Breast epithelium (tissue), 4 donors: ENCODE data around the gene CTCFL. TPM values are rescaled to one million over a fixed set of nuclear protein-coding genes. Genes with fewer than 3 reads are reported as not detected.
A peak's percentile ranks its signal among the peaks of the same experiment; 100 is the strongest.

ENCODE experiments used
- DNase-seq, 2 donors: peaks; one replicate each; pipeline ENCODE4 v3.0.0-alpha.2; 2019; ENCODE audit warnings: low spot score in 2 of 2
- H3K27ac ChIP-seq, 2 donors: fragments of 200-600 bp; sonication (generic) in 1 of 2; one replicate each; pipeline ENCODE4 v1.5.1; 2016 to 2019; ENCODE audit warnings: mild to moderate bottlenecking in 1 of 2
- H3K27me3 ChIP-seq, 2 donors: fragments of 200-600 bp; sonication (generic) in 1 of 2; one replicate each; pipeline versions ENCODE4 v1.5.1 to v1.6.0; 2017 to 2019; ENCODE audit warnings: control low read depth in 1 of 2, mild to moderate bottlenecking in 1 of 2
- H3K36me3 ChIP-seq: fragments of 200-600 bp; one replicate; pipeline ENCODE4 v1.5.1; 2019
- H3K4me1 ChIP-seq, 2 donors: fragments of 200-600 bp; sonication (generic); one replicate each; pipeline ENCODE4 v1.5.1; 2016 to 2019; ENCODE audit warnings: control low read depth in 1 of 2
- H3K4me3 ChIP-seq, 3 donors: fragments of 200-600 bp; sonication (generic); 1 replicate in 2 of 3; 2 replicates in 1 of 3; pipeline ENCODE4 v1.5.1; 2016 to 2019; ENCODE audit warnings: mild to moderate bottlenecking in 3 of 3, moderate library complexity in 2 of 3
- H3K9me3 ChIP-seq, 2 donors: fragments of 200-600 bp; sonication (generic) in 1 of 2; one replicate each; pipeline ENCODE4 v1.5.1; 2016 to 2019; ENCODE audit warnings: control low read depth in 1 of 2
- CTCF ChIP-seq, 3 donors: fragments of 450-650 bp; IDR thresholded peaks; one replicate each; pipeline ENCODE4 v1.5.1; 2016 to 2017; ENCODE audit warnings: antibody characterized with exemption in 3 of 3, mild to moderate bottlenecking in 3 of 3, moderate library complexity in 3 of 3
- POLR2A ChIP-seq: fragments of 450-650 bp; IDR thresholded peaks from one replicate; pipeline ENCODE4 v1.6.1; 2016; ENCODE audit warnings: antibody characterized with exemption, mild to moderate bottlenecking, moderate library complexity
- POLR2AphosphoS5 ChIP-seq, 3 donors: sonication (generic); formaldehyde crosslinking; IDR thresholded peaks; one replicate each; pipeline ENCODE4 v1.6.1; 2017; ENCODE audit warnings: antibody characterized with exemption in 3 of 3
- intact Hi-C: fragments of 100-400 bp; cut with DNase I; formaldehyde crosslinking; loops from one replicate; pipeline ENCODE4 v1.15.1; 2023; ENCODE audit warnings: low total_unique reads
- total RNA-seq, 3 donors: library from RNA; depleted of rRNA; stranded (reverse); fragments of >200 nt; gene quantifications; one replicate each; pipeline ENCODE4 v1.1.0, GENCODE V29; 2016

Gene CTCFL
- total RNA-seq, 3 donors from 2014 or later: not detected

- Histone ChIP-seq H3K9me3 (no peaks in the 10 kb centered on the region), H3K36me3 (no peaks in the 10 kb centered on the region), H3K4me1 (no peaks in the 10 kb centered on the region), H3K4me3 (no peak overlapping the region), H3K27ac (no peak overlapping the region), H3K27me3 (peaks cover 0 to 6% of the 10 kb centered on the region in 2 donors)
- TF ChIP-seq POLR2A: no peak
- TF ChIP-seq CTCF (IDR thresholded peaks at IDR 0.05): no peak
- TF ChIP-seq POLR2AphosphoS5 (IDR thresholded peaks at IDR 0.05): no peak
- peak in 1 of 2 donors; percentile 28 for DNase-seq
- intact Hi-C loops: no loop called here
Observed at GRCh38 chr20:57479196-57479595, 45.7 kb downstream of the CTCFL start.

- Histone ChIP-seq H3K9me3 (no peaks in the 10 kb centered on the region), H3K27ac (no peak overlapping the region), H3K4me3 (no peak overlapping the region), H3K36me3 (no peaks in the 10 kb centered on the region), H3K27me3 (peaks cover 0 to 6% of the 10 kb centered on the region in 2 donors), H3K4me1 (no peaks in the 10 kb centered on the region)
- intact Hi-C loops: no loop called here
- no peak for DNase-seq
- TF ChIP-seq CTCF (IDR thresholded peaks at IDR 0.05): no peak
- TF ChIP-seq POLR2AphosphoS5 (IDR thresholded peaks at IDR 0.05): no peak
- TF ChIP-seq POLR2A: no peak
Observed at GRCh38 chr20:57478176-57478575, 46.8 kb downstream of the CTCFL start.

GRCh38 chr20:57476641-57477461, 48.1 kb downstream of the CTCFL start:
- H3K4me3 ChIP-seq: no peak overlapping the region
- no peak for TF ChIP-seq CTCF (IDR thresholded peaks at IDR 0.05)
- no peak for TF ChIP-seq POLR2A
- TF ChIP-seq POLR2AphosphoS5 (IDR thresholded peaks at IDR 0.05): no peak
- H3K27ac ChIP-seq: no peak overlapping the region
- peaks cover 0 to 6% of the 10 kb centered on the region in 2 donors for H3K27me3 ChIP-seq
- no peak for DNase-seq
- intact Hi-C loops: no loop called here
- no peaks in the 10 kb centered on the region for H3K9me3 ChIP-seq
- H3K4me1 ChIP-seq: no peaks in the 10 kb centered on the region
- H3K36me3 ChIP-seq: no peaks in the 10 kb centered on the region

- H3K4me3 ChIP-seq: no peak overlapping the region
Observed at GRCh38 chr20:57476084-57476526, 48.8 kb downstream of the CTCFL start.

More at GRCh38 chr20:57476084-57476526, 48.8 kb downstream of the CTCFL start:
- no peaks in the 10 kb centered on the region for H3K9me3 ChIP-seq
- H3K27me3 ChIP-seq: peaks cover 0 to 9% of the 10 kb centered on the region in 2 donors
- intact Hi-C loops: no loop called here
- no peak for TF ChIP-seq POLR2A
- no peak for TF ChIP-seq CTCF (IDR thresholded peaks at IDR 0.05)
- TF ChIP-seq POLR2AphosphoS5 (IDR thresholded peaks at IDR 0.05): no peak
- no peak overlapping the region for H3K27ac ChIP-seq
- no peaks in the 10 kb centered on the region for H3K4me1 ChIP-seq
- no peaks in the 10 kb centered on the region for H3K36me3 ChIP-seq
- no peak for DNase-seq
